Stomach smooth muscle (tissue), 2 donors: ENCODE results near the gene PBX3.
"Not testable (repeated sequence)": the region's sequence is repeated elsewhere in the genome, so short reads cannot be mapped to it uniquely, and the experiment has no call there.

ENCODE experiments used
- H3K27ac ChIP-seq: one replicate; pipeline ENCODE4 v1.7.0; 2013; ENCODE audit warnings: mild to moderate bottlenecking, low read length, inconsistent platforms
- H3K27me3 ChIP-seq, 2 donors: one replicate each; pipeline ENCODE4 v1.7.0; 2013; ENCODE audit warnings: low read length in 2 of 2; ENCODE audit not compliant: insufficient read depth in 2 of 2, control insufficient read depth in 1 of 2
- H3K36me3 ChIP-seq, 2 donors: one replicate each; pipeline ENCODE4 v1.7.0; 2013; ENCODE audit warnings: low read length in 2 of 2; ENCODE audit not compliant: control insufficient read depth in 2 of 2, insufficient read depth in 2 of 2
- H3K4me1 ChIP-seq: one replicate; pipeline ENCODE4 v1.7.0; 2013; ENCODE audit warnings: low read length; ENCODE audit not compliant: control insufficient read depth, insufficient read depth
- H3K4me3 ChIP-seq, 2 donors: one replicate each; pipeline ENCODE4 v1.7.0; 2013; ENCODE audit warnings: low read length in 2 of 2
- H3K9ac ChIP-seq, 2 donors: one replicate each; pipeline ENCODE4 v1.7.0; 2013; ENCODE audit warnings: low read length in 2 of 2, mild to moderate bottlenecking in 1 of 2
- H3K9me3 ChIP-seq, 2 donors: one replicate each; pipeline ENCODE4 v1.7.0; 2013; ENCODE audit warnings: low read length in 2 of 2; ENCODE audit not compliant: control insufficient read depth in 2 of 2
- donor health status: healthy.
- donor health status: Pancreatic carcinoma.

The PBX3 gene

DNA sequence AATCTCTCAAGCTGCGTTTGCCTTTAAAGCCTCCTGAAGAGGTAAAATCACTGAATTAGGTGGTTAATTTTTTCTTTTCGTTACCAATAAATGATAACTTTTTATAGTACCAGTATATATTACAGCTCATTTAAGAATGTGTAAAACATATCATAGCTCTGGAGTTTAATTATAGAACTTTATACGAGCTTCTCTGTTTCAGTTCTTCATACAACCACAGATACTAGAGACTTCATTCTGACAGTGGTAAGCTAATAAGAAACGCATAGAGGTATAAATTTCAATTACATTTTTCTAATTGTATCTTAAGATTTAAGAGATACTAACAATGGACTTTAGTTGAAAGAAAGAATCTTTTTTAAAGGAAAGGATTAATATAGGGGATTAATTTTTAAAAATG is 73.9 kb downstream of the PBX3 start:
- H3K27me3 ChIP-seq = no peaks in the 10 kb centered on the region

GRCh38 chr9:125822160-125822559 is 75.0 kb downstream of the PBX3 start:
- H3K4me1 ChIP-seq = peaks cover 7% of the 10 kb centered on the region
- no peaks in the 10 kb centered on the region for H3K9me3 ChIP-seq
- no peaks in the 10 kb centered on the region for H3K27me3 ChIP-seq
- H3K36me3 ChIP-seq = no peaks in the 10 kb centered on the region
- no peak overlapping the region for H3K27ac ChIP-seq
- no peak overlapping the region for H3K9ac ChIP-seq
- peak overlapping the region in 1 of 2 donors; percentile 28 for H3K4me3 ChIP-seq

More for the DNA sequence above, 73.9 kb downstream of the PBX3 start:
- H3K9me3 ChIP-seq = no peaks in the 10 kb centered on the region
- H3K27ac ChIP-seq = no peak overlapping the region
- H3K4me3 ChIP-seq = peak overlapping the region in 1 of 2 donors; percentile 31
- H3K9ac ChIP-seq = peak overlapping the region in 1 of 2 donors; percentile 49
- no peaks in the 10 kb centered on the region for H3K36me3 ChIP-seq
- H3K4me1 ChIP-seq = peaks cover 7% of the 10 kb centered on the region

GRCh38 chr9:125822902-125823301 is 75.7 kb downstream of the PBX3 start:
- Histone ChIP-seq H3K4me3 (peak overlapping the region in 1 of 2 donors; percentile 4), H3K9me3 (no peaks in the 10 kb centered on the region), H3K27me3 (no peaks in the 10 kb centered on the region), H3K9ac (no peak overlapping the region), H3K36me3 (no peaks in the 10 kb centered on the region), H3K4me1 (peaks cover 7% of the 10 kb centered on the region), H3K27ac (no peak overlapping the region)

- H3K27ac ChIP-seq, H3K4me1 ChIP-seq, H3K36me3 ChIP-seq, H3K9me3 ChIP-seq, H3K27me3 ChIP-seq, H3K9ac ChIP-seq: not testable (repeated sequence)
- peak overlapping the region; percentile 33 to 59 for H3K4me3 ChIP-seq
These were observed 76.8 kb downstream of the PBX3 start for GRCh38 chr9:125823874-125824406.

- H3K4me1 ChIP-seq = peaks cover 10% of the 10 kb centered on the region
These were observed 78.6 kb downstream of the PBX3 start for GRCh38 chr9:125825762-125826161.

GRCh38 chr9:125826850-125827249 is 79.7 kb downstream of the PBX3 start:
- Histone ChIP-seq H3K36me3 (no peaks in the 10 kb centered on the region), H3K27me3 (no peaks in the 10 kb centered on the region), H3K9ac (no peak overlapping the region), H3K9me3 (no peaks in the 10 kb centered on the region), H3K4me3 (no peak overlapping the region), H3K27ac (no peak overlapping the region), H3K4me1 (peaks cover 10% of the 10 kb centered on the region)

More at GRCh38 chr9:125825762-125826161, 78.6 kb downstream of the PBX3 start:
- H3K4me3 ChIP-seq = no peak overlapping the region
- no peak overlapping the region for H3K27ac ChIP-seq
- no peaks in the 10 kb centered on the region for H3K36me3 ChIP-seq
- H3K9me3 ChIP-seq = no peaks in the 10 kb centered on the region
- no peaks in the 10 kb centered on the region for H3K27me3 ChIP-seq
- H3K9ac ChIP-seq = no peak overlapping the region

DNA sequence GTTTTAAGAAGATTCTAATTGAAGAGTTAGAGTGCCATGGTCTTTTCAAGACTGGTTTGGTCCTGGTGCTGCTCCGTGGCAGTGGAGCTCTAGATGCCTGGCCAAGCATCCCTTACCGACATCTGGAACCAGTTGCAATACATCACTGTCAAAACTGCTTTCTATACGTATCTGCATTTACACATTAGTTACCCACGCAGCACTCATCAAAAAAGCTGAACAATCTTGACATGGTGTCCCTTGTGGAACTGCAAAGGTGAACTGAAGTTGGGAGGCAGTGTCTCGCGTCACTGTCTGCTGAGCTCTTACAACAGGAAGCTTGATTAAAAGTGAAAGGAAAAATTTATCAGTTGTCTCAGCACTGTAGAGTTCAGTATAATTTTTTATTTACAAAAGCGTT is 82.6 kb downstream of the PBX3 start:
- peak overlapping the region; percentile 76 to 93 for H3K4me3 ChIP-seq
- H3K27me3 ChIP-seq = no peaks in the 10 kb centered on the region
- H3K9me3 ChIP-seq = no peaks in the 10 kb centered on the region
- H3K27ac ChIP-seq = no peak overlapping the region
- peak overlapping the region; percentile 21 to 49 for H3K9ac ChIP-seq
- peaks cover 7% of the 10 kb centered on the region for H3K4me1 ChIP-seq
- H3K36me3 ChIP-seq = no peaks in the 10 kb centered on the region

- no peaks in the 10 kb centered on the region for H3K9me3 ChIP-seq
- no peaks in the 10 kb centered on the region for H3K27me3 ChIP-seq
- no peak overlapping the region for H3K27ac ChIP-seq
- H3K9ac ChIP-seq = no peak overlapping the region
- no peaks in the 10 kb centered on the region for H3K36me3 ChIP-seq
- peaks cover 3% of the 10 kb centered on the region for H3K4me1 ChIP-seq
- no peak overlapping the region for H3K4me3 ChIP-seq
These were observed 83.9 kb downstream of the PBX3 start for GRCh38 chr9:125831054-125831453.

GRCh38 chr9:125831616-125832015 is 84.4 kb downstream of the PBX3 start:
- Histone ChIP-seq H3K27ac (no peak overlapping the region), H3K36me3 (no peaks in the 10 kb centered on the region), H3K9ac (no peak overlapping the region), H3K4me1 (peaks cover 3% of the 10 kb centered on the region), H3K4me3 (no peak overlapping the region), H3K27me3 (no peaks in the 10 kb centered on the region), H3K9me3 (no peaks in the 10 kb centered on the region)

GRCh38 chr9:125835655-125836054 is 88.5 kb downstream of the PBX3 start:
- no peaks in the 10 kb centered on the region for H3K36me3 ChIP-seq
- H3K9me3 ChIP-seq = no peaks in the 10 kb centered on the region
- no peak overlapping the region for H3K27ac ChIP-seq
- H3K4me1 ChIP-seq = no peaks in the 10 kb centered on the region
- no peaks in the 10 kb centered on the region for H3K27me3 ChIP-seq
- no peak overlapping the region for H3K9ac ChIP-seq
- H3K4me3 ChIP-seq = no peak overlapping the region

DNA sequence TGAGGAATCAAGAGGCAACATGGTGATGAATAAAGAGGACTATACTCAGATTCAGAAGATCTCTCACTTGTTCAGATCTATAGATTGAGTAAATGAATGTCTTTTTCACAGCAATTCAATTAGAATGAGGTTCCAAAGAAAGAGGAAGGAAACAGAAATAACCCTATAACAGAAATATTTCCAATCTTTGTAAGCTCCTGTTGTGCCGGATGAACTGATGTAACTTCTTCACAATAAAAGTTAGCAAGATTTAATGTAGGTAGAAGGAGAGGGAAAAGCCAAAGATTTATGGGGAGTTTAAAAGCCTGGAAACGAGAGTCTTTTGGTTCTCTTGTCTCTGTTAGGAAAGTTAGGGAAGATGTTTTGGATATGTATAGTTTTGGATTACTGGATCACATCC is 92.1 kb downstream of the PBX3 start:
- no peak overlapping the region for H3K27ac ChIP-seq
- peaks cover 3% of the 10 kb centered on the region for H3K4me1 ChIP-seq
- H3K36me3 ChIP-seq = no peaks in the 10 kb centered on the region

More for the DNA sequence above, 92.1 kb downstream of the PBX3 start:
- Histone ChIP-seq H3K4me3 (no peak overlapping the region), H3K9ac (no peak overlapping the region), H3K9me3 (no peaks in the 10 kb centered on the region), H3K27me3 (no peaks in the 10 kb centered on the region)
